ENCODE results near the gene TXNDC17.
"Not testable (repeated sequence)": the region's sequence is repeated elsewhere in the genome, so short reads cannot be mapped to it uniquely, and the experiment has no call there.

Gene TXNDC17

GRCh38 chr17:6636616-6637457 lies 4.0 kb upstream of the TXNDC17 start:
- DNase-seq, result no peak

- DNase-seq, result no peak
Observed at GRCh38 chr17:6637458-6637840, 3.4 kb upstream of the TXNDC17 start.

- DNase-seq, result no peak
Observed at GRCh38 chr17:6638046-6638908, 2.6 kb upstream of the TXNDC17 start.

- DNase-seq, result no peak
Observed at GRCh38 chr17:6639014-6639585, 1.8 kb upstream of the TXNDC17 start.

- DNase-seq, result peak in 6 of 58 donors; percentile 37 to 85 (median 69)
Observed at GRCh38 chr17:6639586-6640535, 999 bp upstream of the TXNDC17 start.

GRCh38 chr17:6641247-6641863 lies 495 bp downstream of the TXNDC17 start:
- DNase-seq, result no peak

GRCh38 chr17:6642592-6642991 lies 1.7 kb downstream of the TXNDC17 start:
- no peak for DNase-seq

GRCh38 chr17:6643451-6644125 lies 2.7 kb downstream of the TXNDC17 start:
- DNase-seq, result no peak

- no peak for DNase-seq
Observed at GRCh38 chr17:6648181-6648580, 7.3 kb downstream of the TXNDC17 start.

- peak; percentile 31 to 93 (median 88) for DNase-seq
Observed at GRCh38 chr17:6651354-6651918, 10.6 kb downstream of the TXNDC17 start, which contains the start of the genes C17orf100 and MED31. TSS of gene C17orf100 (plus strand) at chr17:6651762. CDS start at chr17:6651914, 152 bp downstream. TSS of gene MED31 (minus strand) at chr17:6651605. CDS start at chr17:6651528, 77 bp downstream.

GRCh38 chr17:6651919-6652452 lies 11.1 kb downstream of the TXNDC17 start:
- DNase-seq, result peak in 2 of 58 donors; percentile 43 to 55

- DNase-seq, result peak in 1 of 58 donors; percentile 23
Observed at GRCh38 chr17:6654841-6655731, 14.2 kb downstream of the TXNDC17 start.

- DNase-seq, result not testable (repeated sequence)
Observed at GRCh38 chr17:6655732-6656361, 15.0 kb downstream of the TXNDC17 start.

GRCh38 chr17:6656797-6657632 lies 16.2 kb downstream of the TXNDC17 start:
- not testable (repeated sequence) for DNase-seq

GRCh38 chr17:6657633-6658287 lies 16.9 kb downstream of the TXNDC17 start:
- DNase-seq, result no peak

- not testable (repeated sequence) for DNase-seq
Observed at GRCh38 chr17:6658411-6658810, 17.6 kb downstream of the TXNDC17 start.
